ENCODE data around the gene EHD2. TPM values are rescaled to one million over a fixed set of nuclear protein-coding genes. Genes with fewer than 3 reads are reported as not detected.
"Not testable (repeated sequence)": the region's sequence is repeated elsewhere in the genome, so short reads cannot be mapped to it uniquely, and the experiment has no call there.

EHD2 gene
- total RNA-seq, 1 experiment from 2014 or later = 65.1 TPM

DNA sequence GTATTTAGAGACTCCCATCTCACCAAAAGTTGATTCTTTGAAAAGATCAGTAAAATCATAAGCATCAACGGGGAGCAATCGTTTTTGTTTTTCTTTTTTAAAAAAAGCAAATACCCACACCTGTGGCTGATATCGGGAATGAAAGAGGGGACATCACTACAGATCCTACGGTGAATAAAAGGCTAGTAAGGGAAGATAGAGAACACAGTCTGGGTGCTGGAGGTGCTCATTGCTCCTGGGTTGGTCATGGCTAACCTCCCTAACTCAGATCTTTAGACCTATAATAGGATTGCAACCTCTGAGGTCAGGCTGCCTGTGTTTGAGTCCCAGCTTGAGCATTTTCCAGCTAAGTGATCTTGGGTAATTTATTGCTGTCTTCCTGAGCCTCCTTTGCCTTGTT lies 1.1 kb downstream of the EHD2 start:
- no peak for DNase-seq (ENCODE audit: low read depth)

DNA sequence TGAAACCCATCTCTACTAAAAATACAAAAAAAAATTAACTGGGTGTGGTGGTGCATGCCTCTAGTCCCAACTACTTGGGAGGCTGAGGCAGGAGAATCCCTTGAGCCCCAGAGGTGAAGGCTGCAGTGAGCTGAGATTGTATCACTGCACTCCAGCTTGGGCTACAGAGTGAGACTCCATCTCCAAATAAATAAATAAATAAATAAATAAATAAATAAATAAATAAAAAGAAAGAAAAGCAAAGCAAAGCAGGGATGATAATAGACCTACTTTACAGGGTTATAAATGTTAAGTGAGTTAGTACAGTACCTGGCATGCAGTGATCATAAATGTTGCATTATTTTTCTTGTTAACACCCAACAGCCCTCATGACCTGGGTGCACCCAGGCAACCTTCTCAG lies 1.6 kb downstream of the EHD2 start:
- DNase-seq (ENCODE audit: low read depth) = not testable (repeated sequence)

GRCh38 chr19:47716270-47716937 lies 3.2 kb downstream of the EHD2 start:
- DNase-seq (ENCODE audit: low read depth) = no peak

DNA sequence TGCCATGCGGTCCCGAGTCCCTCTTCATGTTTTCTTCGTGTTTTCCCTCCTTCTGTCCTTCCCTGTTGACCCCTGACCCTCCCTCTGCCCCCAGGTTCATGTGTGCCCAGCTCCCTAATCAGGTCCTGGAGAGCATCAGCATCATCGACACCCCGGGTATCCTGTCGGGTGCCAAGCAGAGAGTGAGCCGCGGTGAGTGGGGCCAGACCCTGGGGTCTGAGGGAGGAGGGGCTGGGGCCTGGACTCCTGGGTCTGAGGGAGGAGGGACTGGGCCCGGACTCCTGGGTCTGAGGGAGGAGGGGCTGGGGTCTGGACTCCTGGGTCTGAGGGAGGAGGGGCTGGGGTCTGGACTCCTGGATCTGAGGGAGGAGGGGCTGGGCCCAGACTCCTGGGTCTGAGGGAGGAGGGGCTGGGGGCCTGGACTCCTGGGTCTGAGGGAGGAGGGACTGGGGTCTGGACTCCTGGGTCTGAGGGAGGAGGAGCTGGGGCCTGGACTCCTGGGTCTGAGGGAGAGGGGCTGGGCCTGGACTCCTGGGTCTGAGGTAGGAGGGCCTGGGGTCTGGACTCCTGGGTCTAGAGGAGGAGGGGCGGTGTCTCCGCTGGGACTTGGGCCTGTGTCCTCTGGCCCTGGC lies 5.3 kb downstream of the EHD2 start:
- not testable (repeated sequence) for DNase-seq (ENCODE audit: low read depth)

DNA sequence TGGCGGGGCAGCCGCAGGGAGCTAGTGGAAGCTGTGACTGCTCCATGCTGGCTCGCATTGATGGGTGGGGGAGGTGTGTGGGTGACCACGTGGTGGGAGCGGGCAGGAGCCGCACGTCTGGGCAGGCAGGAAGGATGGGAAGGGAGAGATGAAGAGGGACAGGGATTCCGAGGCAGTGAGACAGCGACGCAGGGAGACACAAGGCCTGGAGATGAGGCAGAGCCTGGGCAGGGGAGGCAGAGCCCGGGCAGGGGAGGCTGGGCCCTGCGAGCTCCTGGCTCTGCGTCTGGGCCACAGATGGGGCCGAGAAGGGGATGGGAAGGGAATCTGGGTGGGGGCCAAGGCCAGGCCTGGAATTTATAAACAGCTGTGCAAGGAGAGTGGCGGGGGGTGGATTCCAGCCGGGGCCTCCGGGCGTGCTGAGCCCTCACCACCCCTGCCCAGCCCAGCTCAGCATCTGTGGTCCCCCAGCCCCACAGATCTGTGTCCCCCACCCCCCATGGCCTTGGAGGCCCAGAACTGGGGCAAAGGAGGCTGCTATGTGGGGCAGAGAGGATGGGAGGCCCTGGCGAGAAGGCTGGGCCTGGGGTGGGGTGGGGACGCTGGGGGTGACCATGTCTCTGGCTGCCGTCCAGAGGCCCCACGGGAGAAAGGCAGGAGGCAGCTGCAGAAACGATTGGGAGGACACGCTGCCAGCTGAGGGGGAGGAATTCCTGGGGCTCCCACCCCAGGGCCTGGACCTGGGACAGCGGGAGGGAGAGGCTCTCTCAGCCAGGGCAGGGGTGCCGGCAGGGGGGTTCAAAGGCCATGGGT lies 6.0 kb downstream of the EHD2 start:
- DNase-seq (ENCODE audit: low read depth) = peak; percentile 100

DNA sequence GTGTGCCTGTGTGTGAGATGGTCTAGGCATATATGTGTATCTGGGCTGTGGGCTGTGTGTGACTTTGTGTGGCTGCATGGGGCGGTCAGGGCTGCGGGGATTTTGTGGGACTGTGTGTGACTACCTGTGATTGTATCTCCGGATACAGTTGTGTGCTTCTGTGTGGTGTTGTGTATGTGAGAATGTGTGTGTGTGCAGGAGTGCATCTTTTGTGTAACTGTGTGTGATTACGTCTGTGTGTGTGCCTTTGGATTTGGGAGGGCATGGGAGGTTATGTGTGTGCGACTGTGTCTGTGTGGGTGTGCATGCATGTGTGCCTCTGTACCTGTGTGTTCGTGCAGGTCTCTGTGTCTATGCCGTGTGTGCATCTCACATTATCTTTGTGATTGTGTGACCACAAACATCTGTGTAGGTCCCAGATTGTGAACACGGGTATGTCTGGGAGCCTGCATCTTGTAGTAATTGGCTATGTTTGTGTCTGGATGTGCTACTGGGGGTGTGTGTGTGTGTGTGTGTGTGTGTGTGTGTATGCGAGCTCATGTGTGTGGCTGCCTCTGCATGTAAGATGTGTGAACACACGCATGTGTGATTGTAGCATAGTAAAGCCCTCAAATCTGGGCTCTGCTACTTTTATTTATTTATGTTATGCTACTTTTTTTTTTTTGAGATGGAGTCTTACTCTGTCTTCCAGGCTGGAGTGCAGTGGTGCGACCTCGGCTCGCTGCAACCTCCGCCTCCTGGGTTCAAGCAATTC lies 7.6 kb downstream of the EHD2 start:
- no peak for DNase-seq (ENCODE audit: low read depth)

GRCh38 chr19:47723581-47723940 lies 10.3 kb downstream of the EHD2 start:
- DNase-seq (ENCODE audit: low read depth) = peak; percentile 86

GRCh38 chr19:47725759-47726401 lies 12.7 kb downstream of the EHD2 start:
- no peak for DNase-seq (ENCODE audit: low read depth)

GRCh38 chr19:47726467-47726866 lies 13.2 kb downstream of the EHD2 start:
- peak; percentile 71 for DNase-seq (ENCODE audit: low read depth)

DNA sequence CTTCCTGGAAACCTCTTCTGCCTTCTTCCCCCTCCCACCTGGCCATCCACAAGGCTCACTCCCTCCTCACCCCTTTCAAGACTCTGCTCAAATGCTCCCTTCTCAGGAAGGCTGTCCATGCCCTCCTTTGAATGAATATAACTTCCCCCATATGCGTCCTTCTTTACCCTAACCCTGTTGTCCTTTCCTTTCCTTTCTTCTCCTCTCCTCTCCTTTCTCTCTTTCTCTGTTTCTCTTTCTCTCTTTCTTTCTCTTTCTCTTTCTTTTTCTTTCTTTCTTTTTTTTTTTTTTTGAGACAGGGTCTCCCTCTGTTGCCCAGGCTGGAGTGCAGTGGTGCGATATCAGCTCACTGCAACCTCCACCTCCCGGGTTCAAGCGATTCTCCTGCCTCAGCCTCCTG lies 15.1 kb downstream of the EHD2 start:
- not testable (repeated sequence) for DNase-seq (ENCODE audit: low read depth)

GRCh38 chr19:47729468-47729798 lies 16.2 kb downstream of the EHD2 start:
- peak; percentile 95 for DNase-seq (ENCODE audit: low read depth)

DNA sequence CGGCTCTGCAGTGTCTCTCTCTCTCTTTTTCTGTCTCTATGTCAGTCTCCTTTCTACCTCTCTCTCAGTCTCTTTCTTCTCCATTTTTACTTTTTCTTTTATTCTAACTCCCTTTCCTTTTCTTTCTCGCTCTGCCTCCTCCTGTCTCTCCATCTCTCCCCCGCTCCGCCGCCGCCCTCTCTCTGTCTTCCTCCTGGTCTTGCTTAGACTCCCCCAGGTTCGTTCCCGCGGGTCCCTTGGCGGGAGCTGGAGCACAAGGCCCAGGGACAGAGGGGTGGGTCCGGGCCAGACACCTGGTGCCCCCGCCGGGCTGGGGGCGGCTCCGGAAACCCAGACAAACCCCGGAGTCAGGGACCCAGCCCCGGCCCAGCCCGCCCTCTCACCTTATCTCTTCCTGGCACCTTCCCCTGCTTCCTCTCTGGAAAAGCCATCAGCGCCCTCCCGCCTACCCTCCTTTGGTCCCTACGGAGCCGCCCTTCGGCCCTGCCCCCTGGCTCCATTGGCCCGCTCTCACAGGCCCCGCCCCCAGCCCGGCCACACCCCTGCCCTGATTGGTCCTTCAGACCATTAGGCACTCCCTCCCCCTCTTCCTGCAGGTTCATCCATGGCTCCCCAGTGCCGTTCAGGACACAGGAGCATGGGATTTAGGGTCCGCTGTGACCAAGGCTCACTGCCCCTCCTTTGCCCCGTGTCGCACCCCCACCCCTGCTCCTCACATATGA lies 16.7 kb downstream of the EHD2 start:
- DNase-seq (ENCODE audit: low read depth) = no peak

- no peak for DNase-seq (ENCODE audit: low read depth)
These were observed 17.3 kb downstream of the EHD2 start for GRCh38 chr19:47730521-47730889.

- no peak for DNase-seq (ENCODE audit: low read depth)
These were observed 17.7 kb downstream of the EHD2 start for GRCh38 chr19:47730910-47731309.

DNA sequence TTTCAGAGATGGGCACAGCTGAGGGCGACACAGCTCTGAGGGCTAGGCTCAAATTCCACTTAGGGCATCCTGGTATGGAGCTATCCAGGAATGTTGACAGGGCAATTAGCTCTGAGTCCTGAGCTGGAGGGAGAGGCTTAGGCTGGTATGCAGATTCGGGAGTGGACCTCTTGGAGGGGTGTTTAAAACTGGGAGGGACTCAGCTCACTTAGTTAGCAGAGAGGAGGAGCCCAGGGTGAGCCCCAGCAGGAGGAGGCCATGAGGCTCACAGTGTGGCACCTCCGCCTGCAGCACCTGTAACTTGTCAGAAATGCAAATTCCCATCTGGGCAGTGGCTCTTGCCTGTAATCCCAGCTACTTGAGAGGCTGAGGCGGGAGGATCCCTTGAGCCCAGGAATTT lies 21.9 kb downstream of the EHD2 start:
- DNase-seq (ENCODE audit: low read depth) = no peak

DNA sequence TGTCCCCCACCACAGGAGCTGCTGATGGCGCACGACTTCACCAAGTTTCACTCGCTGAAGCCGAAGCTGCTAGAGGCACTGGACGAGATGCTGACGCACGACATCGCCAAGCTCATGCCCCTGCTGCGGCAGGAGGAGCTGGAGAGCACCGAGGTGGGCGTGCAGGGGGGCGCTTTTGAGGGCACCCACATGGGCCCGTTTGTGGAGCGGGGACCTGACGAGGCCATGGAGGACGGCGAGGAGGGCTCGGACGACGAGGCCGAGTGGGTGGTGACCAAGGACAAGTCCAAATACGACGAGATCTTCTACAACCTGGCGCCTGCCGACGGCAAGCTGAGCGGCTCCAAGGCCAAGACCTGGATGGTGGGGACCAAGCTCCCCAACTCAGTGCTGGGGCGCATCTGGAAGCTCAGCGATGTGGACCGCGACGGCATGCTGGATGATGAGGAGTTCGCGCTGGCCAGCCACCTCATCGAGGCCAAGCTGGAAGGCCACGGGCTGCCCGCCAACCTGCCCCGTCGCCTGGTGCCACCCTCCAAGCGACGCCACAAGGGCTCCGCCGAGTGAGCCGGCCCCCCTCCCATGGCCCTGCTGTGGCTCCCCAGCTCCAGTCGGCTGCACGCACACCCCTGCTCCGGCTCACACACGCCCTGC lies 27.8 kb downstream of the EHD2 start:
- no peak for DNase-seq (ENCODE audit: low read depth)

GRCh38 chr19:47741544-47742140 lies 28.4 kb downstream of the EHD2 start:
- no peak for DNase-seq (ENCODE audit: low read depth)

DNA sequence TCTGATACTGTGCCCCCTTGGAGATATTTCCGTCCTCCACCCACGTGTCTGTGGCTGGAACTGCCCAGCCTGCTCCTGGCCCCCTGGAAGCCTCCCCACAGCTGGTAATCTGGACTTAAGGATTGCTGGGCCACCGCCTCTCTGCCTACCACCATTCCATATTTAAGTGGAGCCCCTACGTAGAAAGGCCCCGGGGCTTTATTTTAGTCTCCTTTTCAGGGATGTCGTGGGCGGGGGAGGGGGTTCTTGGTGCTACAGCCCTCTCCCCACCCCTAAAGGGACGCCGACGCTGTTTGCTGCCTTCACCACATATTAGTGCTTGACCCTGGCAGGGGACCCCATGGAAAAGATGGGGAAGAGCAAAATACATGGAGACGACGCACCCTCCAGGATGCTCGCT lies 29.4 kb downstream of the EHD2 start:
- peak; percentile 62 for DNase-seq (ENCODE audit: low read depth)

- peak; percentile 96 for DNase-seq (ENCODE audit: low read depth)
These were observed 32.0 kb downstream of the EHD2 start, which contains the start of gene NOP53 for GRCh38 chr19:47745010-47745901. NOP53 (plus strand) TSS chr19:47745546; CDS start chr19:47745560, 14 bp downstream.
